T47D (cell line): ENCODE results near the gene CCT6B.
A peak's percentile ranks its signal among the peaks of the same experiment; 100 is the strongest.

Experiments
- DNase-seq, 2 experiments: peaks; one replicate each; pipeline versions ENCODE4 v3.0.0 to v3.0.0-alpha.2; 2011 to 2012; ENCODE audit warnings: low read depth in 1 of 2, low spot score in 1 of 2
- JUND ChIP-seq: IDR thresholded peaks from 2 replicates; pipeline ENCODE4 v1.6.1; 2012; ENCODE audit warnings: low read depth
- in situ Hi-C: cut with HindIII; loops from 2 replicates; pipeline ENCODE4 v1.10.0; 2016; ENCODE audit warnings: low sequenced_read_pairs, low pct_unique_long_range_greater_than_20kb

The CCT6B gene

GRCh38 chr17:34993031-34993430, 31.8 kb upstream of the CCT6B start:
- TF ChIP-seq JUND, result no peak
- no peak for DNase-seq
- in situ Hi-C loops, result no loop called here

- TF ChIP-seq JUND, result no peak
- no peak for DNase-seq
- in situ Hi-C loops, result no loop called here
Observed at GRCh38 chr17:34991606-34992005, 30.3 kb upstream of the CCT6B start.

- peak in 1 of 2 experiments; percentile 30 for DNase-seq
- TF ChIP-seq JUND, result no peak
- in situ Hi-C loops, result no loop called here
Observed at GRCh38 chr17:34990921-34991365, 29.7 kb upstream of the CCT6B start.

- in situ Hi-C loops, result no loop called here
- TF ChIP-seq JUND, result no peak
Observed at GRCh38 chr17:34989473-34989872, 28.2 kb upstream of the CCT6B start.

GRCh38 chr17:34988644-34989043, 27.4 kb upstream of the CCT6B start:
- in situ Hi-C loops, result no loop called here
- DNase-seq, result no peak
- TF ChIP-seq JUND, result no peak

More at GRCh38 chr17:34989473-34989872, 28.2 kb upstream of the CCT6B start:
- DNase-seq, result no peak

- no peak for TF ChIP-seq JUND
- no peak for DNase-seq
- in situ Hi-C loops, result no loop called here
Observed at GRCh38 chr17:34987232-34987631, 26.0 kb upstream of the CCT6B start.

GRCh38 chr17:34981538-34982241, 20.4 kb upstream of the CCT6B start:
- TF ChIP-seq JUND, result no peak
- DNase-seq, result no peak
- in situ Hi-C loops, result no loop called here

GRCh38 chr17:34980681-34981537, 19.6 kb upstream of the CCT6B start:
- DNase-seq, result peak; percentile 78 to 84
- TF ChIP-seq JUND, result no peak
- in situ Hi-C loops, result no loop called here

- in situ Hi-C loops, result no loop called here
- peak; percentile 96 to 97 for DNase-seq
- no peak for TF ChIP-seq JUND
Observed at GRCh38 chr17:34980353-34980680, 19.1 kb upstream of the CCT6B start, which contains the start of gene LIG3. TSS of gene LIG3 (plus strand) at chr17:34980512. CDS start at chr17:34983006, 2,494 bp downstream.

- TF ChIP-seq JUND, result no peak
- in situ Hi-C loops, result no loop called here
- peak; percentile 37 to 76 for DNase-seq
Observed at GRCh38 chr17:34979650-34980352, 18.5 kb upstream of the CCT6B start.

GRCh38 chr17:34979153-34979552, 17.9 kb upstream of the CCT6B start:
- in situ Hi-C loops, result no loop called here
- no peak for TF ChIP-seq JUND
- no peak for DNase-seq

- in situ Hi-C loops, result no loop called here
- DNase-seq, result no peak
- TF ChIP-seq JUND, result no peak
Observed at GRCh38 chr17:34974794-34975785, 13.8 kb upstream of the CCT6B start.
